T-cell (primary cell): Measurements from ENCODE around the gene SMIM1. TPM values are rescaled to one million over a fixed set of nuclear protein-coding genes. Genes with fewer than 3 reads are reported as not detected.

Experiments
- ATAC-seq, 4 experiments: fragments of 200-7000 bp in 3 of 4; fragments of 150-1000 bp in 1 of 4; cut with Tn5 transposase; replicated peaks in 1 of 4; 1 replicate in 3 of 4; 2 replicates in 1 of 4; pipeline ENCODE4 v1.10.0; 2021; ENCODE audit warnings: moderate library complexity in 3 of 4, mild to moderate bottlenecking in 2 of 4, moderate number of reproducible peaks in 1 of 4
- CTCF ChIA-PET, 2 donors: fragments of 300-600 bp; sonication (Branson Sonifier 250); formaldehyde crosslinking; loops; one replicate each; lab custom pipeline; 2022; ENCODE audit warnings: antibody characterized with exemption in 2 of 2; lab: Charles Lee
- POLR2A ChIA-PET, 2 donors: fragments of 300-600 bp; sonication (Branson Sonifier 250); formaldehyde crosslinking; loops; one replicate each; lab custom pipeline; 2022; ENCODE audit warnings: antibody characterized with exemption in 2 of 2; lab: Charles Lee
- DNase-seq, 35 experiments: peaks; one replicate each; pipeline versions ENCODE4 v3.0.0 to v3.0.0-alpha.2; 2013 to 2023
- H3K27ac ChIP-seq: one replicate; pipeline ENCODE4 v1.5.1; 2013; ENCODE audit warnings: low read length
- H3K27me3 ChIP-seq, 2 experiments: replicated peaks in 1 of 2; 1 replicate in 1 of 2; 2 replicates in 1 of 2; pipeline versions ENCODE4 v1.6.1 to v1.7.0; 2013; ENCODE audit warnings: low read length in 1 of 2, mixed read lengths in 1 of 2; ENCODE audit not compliant: control insufficient read depth in 2 of 2, insufficient read depth in 2 of 2; ENCODE audit errors: extremely low read depth in 1 of 2
- H3K36me3 ChIP-seq, 2 donors: 1 replicate in 1 of 2; 2 replicates in 1 of 2; pipeline versions ENCODE4 v1.6.1 to v1.7.0; 2013; ENCODE audit warnings: low read length in 1 of 2; ENCODE audit not compliant: control insufficient read depth in 2 of 2, insufficient read depth in 1 of 2; ENCODE audit errors: extremely low read depth in 1 of 2
- H3K4me1 ChIP-seq, 2 experiments: 1 replicate in 1 of 2; 2 replicates in 1 of 2; pipeline versions ENCODE4 v1.6.1 to v1.7.0; 2013; ENCODE audit warnings: low read length in 2 of 2, mixed read lengths in 1 of 2; ENCODE audit not compliant: insufficient read depth in 2 of 2, control insufficient read depth in 1 of 2; ENCODE audit errors: extremely low read depth in 1 of 2
- H3K4me3 ChIP-seq, 2 donors: 1 replicate in 1 of 2; 2 replicates in 1 of 2; pipeline versions ENCODE4 v1.5.1 to v1.7.0; 2013; ENCODE audit warnings: mild to moderate bottlenecking in 2 of 2, low read length in 1 of 2, moderate library complexity in 1 of 2; ENCODE audit not compliant: control insufficient read depth in 1 of 2; ENCODE audit errors: extremely low read depth in 1 of 2
- H3K9me3 ChIP-seq: 2 replicates; pipeline ENCODE4 v1.7.0; 2013
- H3K27ac Mint-ChIP-seq, 2 donors: one replicate each; pipeline ENCODE4 v1.8.0; 2020 to 2021; ENCODE audit warnings: mild to moderate bottlenecking in 2 of 2, mixed read lengths in 2 of 2
- H3K27me3 Mint-ChIP-seq, 2 donors: one replicate each; pipeline ENCODE4 v1.8.0; 2021 to 2022; ENCODE audit warnings: mixed read lengths in 2 of 2
- H3K36me3 Mint-ChIP-seq: one replicate; pipeline ENCODE4 v1.8.0; 2021; ENCODE audit warnings: mixed read lengths
- H3K4me1 Mint-ChIP-seq, 3 donors: one replicate each; pipeline ENCODE4 v1.8.0; 2020 to 2022; ENCODE audit warnings: mixed read lengths in 3 of 3, mild to moderate bottlenecking in 1 of 3
- H3K4me3 Mint-ChIP-seq, 3 donors: one replicate each; pipeline ENCODE4 v1.8.0; 2020 to 2022; ENCODE audit warnings: mild to moderate bottlenecking in 3 of 3, mixed read lengths in 3 of 3, moderate library complexity in 3 of 3
- H3K9me3 Mint-ChIP-seq, 3 donors: one replicate each; pipeline ENCODE4 v1.8.0; 2020 to 2022; ENCODE audit warnings: mixed read lengths in 3 of 3
- WGBS: methylation state at CpG from one replicate; pipeline ENCODE4 v1.1.5; 2013; ENCODE audit warnings: missing lambda C conversion rate; ENCODE audit not compliant: insufficient coverage; 5-methylcytosine and 5-hydroxymethylcytosine counted together
- total RNA-seq, 35 experiments: library from RNA in 6 of 35; stranded (reverse) in 6 of 35; fragments of 120-200 nt in 1 of 35; gene quantifications; one replicate each; pipeline versions ENCODE4 v1.2.1 to v1.2.4 and lab custom pipeline; 2013 to 2026

The SMIM1 gene
- total RNA-seq, 5 donors from 2014 or later (not counting 1 experiment from before 2014, with no cell fraction given), result 1.3 to 6.2 (median 4.2) TPM

DNA sequence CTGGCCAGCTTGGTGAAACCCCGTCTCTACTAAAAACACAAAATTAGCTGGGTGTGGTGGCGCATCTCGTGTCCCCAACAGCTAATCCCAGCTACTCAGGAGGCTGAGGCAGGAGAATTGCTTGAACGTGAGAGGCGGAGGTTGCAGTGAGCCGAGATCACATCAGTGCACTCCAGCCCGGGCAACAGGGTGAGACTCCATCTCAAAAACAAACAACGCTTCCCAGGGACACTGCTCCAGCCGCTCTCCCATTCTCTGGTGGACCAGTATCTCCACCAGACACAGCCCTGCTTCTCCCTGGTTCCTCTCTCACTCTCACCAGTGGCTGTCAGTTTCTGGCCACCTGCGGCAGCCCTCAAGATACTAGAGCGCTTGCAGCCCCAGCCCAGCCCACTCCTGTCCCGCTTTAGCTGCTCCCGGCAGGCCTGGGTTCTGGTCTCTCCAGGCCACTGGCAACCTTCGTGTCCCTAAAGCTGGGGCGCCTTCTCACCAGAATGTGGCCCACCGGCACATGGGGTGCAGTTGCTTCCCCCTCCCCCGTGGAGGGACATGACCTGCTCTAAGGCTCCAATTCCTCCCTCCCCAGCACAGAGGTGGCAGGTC, 44.7 kb downstream of the SMIM1 start:
- 97% methylated on average over 13 of the region's 17 CpGs for WGBS
- ChIA-PET POLR2A (no interaction called here), CTCF (no interaction called here)
- H3K9me3 Mint-ChIP-seq, result no peaks in the 10 kb centered on the region
- ATAC-seq (no peak), DNase-seq (no peak)
- H3K27me3 Mint-ChIP-seq, result no peaks in the 10 kb centered on the region
- Histone ChIP-seq H3K36me3 (peaks cover 27 to 30% of the 10 kb centered on the region in 2 donors), H3K27me3 (no peaks in the 10 kb centered on the region), H3K4me3 (no peak overlapping the region), H3K9me3 (no peaks in the 10 kb centered on the region), H3K27ac (no peak overlapping the region), H3K4me1 (no peaks in the 10 kb centered on the region)
- no peak overlapping the region for H3K4me3 Mint-ChIP-seq
- peaks cover 50% of the 10 kb centered on the region for H3K36me3 Mint-ChIP-seq
- no peak overlapping the region for H3K27ac Mint-ChIP-seq
- H3K4me1 Mint-ChIP-seq, result no peaks in the 10 kb centered on the region

- Mint-ChIP-seq H3K36me3 (peaks cover 56% of the 10 kb centered on the region), H3K4me1 (no peaks in the 10 kb centered on the region), H3K27ac (no peak overlapping the region), H3K27me3 (no peaks in the 10 kb centered on the region), H3K9me3 (no peaks in the 10 kb centered on the region), H3K4me3 (no peak overlapping the region)
- Histone ChIP-seq H3K27ac (no peak overlapping the region), H3K4me3 (no peak overlapping the region), H3K36me3 (peaks cover 27 to 35% of the 10 kb centered on the region in 2 donors), H3K4me1 (no peaks in the 10 kb centered on the region), H3K27me3 (no peaks in the 10 kb centered on the region), H3K9me3 (no peaks in the 10 kb centered on the region)
- DNase-seq, result no peak
- ChIA-PET CTCF (interaction anchor here in 1 of 2 donors (0.6 kb wide), 1 partner anchor 73 kb away, joined by 3 read pairs; no protein-coding TSS in a partner anchor), POLR2A (no interaction called here)
- ATAC-seq, result no peak
- 96% methylated on average over 28 of the region's 28 CpGs for WGBS
Observed at GRCh38 chr1:3817821-3818597, 45.5 kb downstream of the SMIM1 start.

DNA sequence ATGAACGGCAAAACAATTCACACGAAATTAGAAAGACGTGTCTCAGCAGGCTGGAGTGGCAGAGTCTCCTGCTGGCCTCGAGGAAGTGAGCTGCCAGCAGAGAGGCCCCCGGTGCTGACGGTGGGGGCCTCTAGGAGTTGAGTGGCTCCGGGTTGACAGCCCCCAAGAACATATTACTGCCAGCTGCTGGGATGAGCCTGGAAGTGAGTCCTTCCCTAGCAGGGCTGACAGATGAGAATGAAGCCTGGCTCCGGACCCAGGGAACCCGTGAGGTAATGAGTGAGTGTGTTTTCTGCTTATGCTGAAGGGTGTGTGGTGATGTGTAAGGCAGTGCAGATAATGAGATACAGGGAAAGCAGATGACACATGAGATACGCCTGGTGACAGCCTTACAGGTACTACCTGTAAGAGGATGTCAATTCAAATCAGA, 47.2 kb downstream of the SMIM1 start:
- H3K27ac Mint-ChIP-seq, result no peak overlapping the region

DNA sequence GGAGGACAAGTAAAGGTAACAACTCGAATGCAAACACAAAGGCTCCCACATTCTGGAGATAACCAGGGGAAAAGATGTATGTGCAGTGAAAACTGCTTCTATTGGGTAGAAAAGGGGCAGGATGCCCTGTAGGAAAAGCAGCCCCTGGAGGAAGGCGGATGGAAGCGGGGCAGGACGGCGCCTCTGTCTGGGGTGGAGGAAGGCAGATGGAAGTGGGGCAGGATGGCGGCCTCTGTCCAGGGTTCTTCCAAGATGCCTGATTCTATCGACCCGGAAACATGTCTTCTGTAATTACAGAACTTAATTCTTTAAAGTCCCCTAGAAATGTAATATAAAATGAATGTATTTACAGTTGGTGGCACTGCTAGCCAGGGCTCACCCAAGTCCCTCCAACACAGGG, 47.8 kb downstream of the SMIM1 start:
- H3K4me1 Mint-ChIP-seq, result no peaks in the 10 kb centered on the region
- ATAC-seq (no peak), DNase-seq (no peak)
- H3K27me3 ChIP-seq, result no peaks in the 10 kb centered on the region
- WGBS, result 100% methylated on average over 5 of the region's 8 CpGs
- CTCF ChIA-PET, result no interaction called here
- H3K36me3 Mint-ChIP-seq, result peaks cover 53% of the 10 kb centered on the region
- peaks cover 20 to 39% of the 10 kb centered on the region in 2 donors for H3K36me3 ChIP-seq
- H3K27ac Mint-ChIP-seq, result no peak overlapping the region
- H3K4me3 Mint-ChIP-seq, result no peak overlapping the region
- H3K9me3 Mint-ChIP-seq, result no peaks in the 10 kb centered on the region
- no peaks in the 10 kb centered on the region for H3K9me3 ChIP-seq
- H3K27me3 Mint-ChIP-seq, result no peaks in the 10 kb centered on the region
- no peak overlapping the region for H3K4me3 ChIP-seq
- no peak overlapping the region for H3K27ac ChIP-seq
- POLR2A ChIA-PET, result no interaction called here
- H3K4me1 ChIP-seq, result no peaks in the 10 kb centered on the region

More for the DNA sequence above, 47.2 kb downstream of the SMIM1 start:
- H3K27me3 ChIP-seq, result no peaks in the 10 kb centered on the region
- H3K36me3 ChIP-seq, result peaks cover 22 to 41% of the 10 kb centered on the region in 2 donors
- ChIA-PET CTCF (no interaction called here), POLR2A (no interaction called here)
- H3K4me3 Mint-ChIP-seq, result no peak overlapping the region
- H3K36me3 Mint-ChIP-seq, result peaks cover 56% of the 10 kb centered on the region
- ATAC-seq, result no peak
- H3K4me1 Mint-ChIP-seq, result no peaks in the 10 kb centered on the region
- no peak overlapping the region for H3K27ac ChIP-seq
- H3K4me3 ChIP-seq, result no peak overlapping the region
- H3K27me3 Mint-ChIP-seq, result no peaks in the 10 kb centered on the region
- 85% methylated on average over 9 of the region's 10 CpGs for WGBS
- DNase-seq, result no peak
- H3K9me3 ChIP-seq, result no peaks in the 10 kb centered on the region
- no peaks in the 10 kb centered on the region for H3K9me3 Mint-ChIP-seq
- no peaks in the 10 kb centered on the region for H3K4me1 ChIP-seq

DNA sequence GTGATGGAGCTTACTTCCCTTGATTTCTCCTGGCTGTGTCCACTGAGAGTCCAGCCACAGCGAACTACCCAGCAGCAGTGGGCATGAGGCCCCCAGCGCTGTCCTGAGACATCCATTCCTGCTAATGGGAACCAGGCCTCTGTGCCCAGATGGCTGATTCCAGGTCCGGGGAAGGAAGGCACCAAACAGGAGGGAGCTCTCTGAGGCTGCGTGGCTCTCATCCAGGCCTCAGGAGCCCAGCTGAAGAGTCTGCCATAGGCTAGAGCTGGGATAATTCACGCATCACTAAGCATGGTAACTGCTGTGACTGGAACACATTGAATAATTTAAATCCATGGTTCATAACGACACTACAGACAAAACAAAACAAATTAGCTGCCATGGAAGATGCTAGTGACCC, 48.5 kb downstream of the SMIM1 start:
- POLR2A ChIA-PET, result no interaction called here
- DNase-seq, result no peak
- Mint-ChIP-seq H3K4me1 (no peaks in the 10 kb centered on the region), H3K36me3 (peaks cover 54% of the 10 kb centered on the region), H3K4me3 (no peak overlapping the region), H3K9me3 (no peaks in the 10 kb centered on the region), H3K27me3 (no peaks in the 10 kb centered on the region), H3K27ac (no peak overlapping the region)
- WGBS, result 95% methylated on average over 4 of the region's 6 CpGs
- H3K4me3 ChIP-seq, result no peak overlapping the region
- H3K27ac ChIP-seq, result no peak overlapping the region
- H3K4me1 ChIP-seq, result no peaks in the 10 kb centered on the region
- H3K36me3 ChIP-seq, result peaks cover 24 to 42% of the 10 kb centered on the region in 2 donors
- CTCF ChIA-PET, result no interaction called here
- no peaks in the 10 kb centered on the region for H3K27me3 ChIP-seq
- ATAC-seq, result no peak
- no peaks in the 10 kb centered on the region for H3K9me3 ChIP-seq

GRCh38 chr1:3821447-3821846, 48.9 kb downstream of the SMIM1 start:
- ATAC-seq (no peak), DNase-seq (no peak)
- Mint-ChIP-seq H3K9me3 (no peaks in the 10 kb centered on the region), H3K4me1 (no peaks in the 10 kb centered on the region), H3K4me3 (no peak overlapping the region), H3K27me3 (no peaks in the 10 kb centered on the region), H3K27ac (no peak overlapping the region), H3K36me3 (peaks cover 57% of the 10 kb centered on the region)
- Histone ChIP-seq H3K4me1 (no peaks in the 10 kb centered on the region), H3K9me3 (no peaks in the 10 kb centered on the region), H3K27ac (no peak overlapping the region), H3K36me3 (peaks cover 24 to 44% of the 10 kb centered on the region in 2 donors), H3K4me3 (no peak overlapping the region), H3K27me3 (no peaks in the 10 kb centered on the region)
- CTCF ChIA-PET, result no interaction called here
- WGBS, result 96% methylated on average over 10 of the region's 13 CpGs
- POLR2A ChIA-PET, result no interaction called here
